SK-N-SH (cell line): ENCODE measurements around the gene QSOX2. TPM values are rescaled to one million over a fixed set of nuclear protein-coding genes. Genes with fewer than 3 reads are reported as not detected.

Experiments
- CTCF ChIA-PET: fragments of 300-600, 350-600 bp; formaldehyde crosslinking; extraction: SDS; loops from one replicate; lab custom pipeline; 2021; lab: Yijun Ruan, JAX
- POLR2A ChIA-PET: fragments of 350-600 bp; sonication (Branson Sonifier 250); formaldehyde crosslinking; extraction: SDS; loops from one replicate; lab custom pipeline; 2020; ENCODE audit warnings: antibody characterized with exemption, inconsistent platforms; lab: Yijun Ruan, JAX
- DNase-seq: peaks from one replicate; pipeline ENCODE4 v3.0.0; 2012
- H2AFZ ChIP-seq: fragments of 200-600 bp; sonication (generic); 2 replicates; pipeline ENCODE4 v1.8.1; 2016; ENCODE audit warnings: antibody characterized with exemption, mild to moderate bottlenecking, low read depth
- H3F3A ChIP-seq: fragments of 200-600 bp; sonication (generic); replicated peaks from 2 replicates; pipeline ENCODE3; 2016; ENCODE audit warnings: antibody characterized with exemption, mild to moderate bottlenecking; ENCODE audit not compliant: insufficient read depth
- H3K27ac ChIP-seq, 2 experiments: fragments of 200-500 bp in 1 of 2; fragments of 200-600 bp in 1 of 2; sonication (Bioruptor generic) in 1 of 2; sonication (generic), shearing (Covaris generic) in 1 of 2; 2 replicates each; pipeline versions ENCODE4 v1.5.1 to v1.6.1; 2014 to 2016; ENCODE audit warnings: low read depth in 2 of 2, inconsistent platforms in 1 of 2, low read length in 1 of 2, mild to moderate bottlenecking in 1 of 2, mixed read lengths in 1 of 2
- H3K27me3 ChIP-seq: fragments of 200-600 bp; sonication (generic), shearing (Covaris generic); 2 replicates; pipeline ENCODE4 v1.6.1; 2016; ENCODE audit warnings: mixed run types; ENCODE audit not compliant: insufficient read depth
- H3K36me3 ChIP-seq, 2 experiments: fragments of 200-500 bp in 1 of 2; fragments of 200-600 bp in 1 of 2; sonication (Bioruptor generic) in 1 of 2; sonication (generic) in 1 of 2; replicated peaks in 1 of 2; 2 replicates each; pipeline versions ENCODE3 to v1.5.1; 2014 to 2016; ENCODE audit warnings: low read length in 1 of 2, mild to moderate bottlenecking in 1 of 2; ENCODE audit not compliant: insufficient read depth in 2 of 2, control insufficient read depth in 1 of 2
- H3K4me1 ChIP-seq, 2 experiments: fragments of 200-500 bp in 1 of 2; fragments of 200-600 bp in 1 of 2; sonication (Bioruptor generic) in 1 of 2; sonication (generic), shearing (Covaris generic) in 1 of 2; 2 replicates each; pipeline versions ENCODE4 v1.5.1 to v1.6.1; 2014 to 2016; ENCODE audit warnings: low read depth in 1 of 2, low read length in 1 of 2, mixed run types in 1 of 2; ENCODE audit not compliant: insufficient read depth in 2 of 2, control insufficient read depth in 1 of 2
- H3K4me2 ChIP-seq: fragments of 200-600 bp; sonication (generic), shearing (Covaris generic); 2 replicates; pipeline ENCODE4 v1.6.1; 2017; ENCODE audit warnings: mixed run types
- H3K4me3 ChIP-seq, 2 experiments: fragments of 200-500 bp in 1 of 2; fragments of 200-600 bp in 1 of 2; sonication (Bioruptor generic) in 1 of 2; sonication (generic), shearing (Covaris generic) in 1 of 2; 2 replicates each; pipeline versions ENCODE4 v1.5.1 to v1.8.1; 2014 to 2016; ENCODE audit warnings: low read depth in 2 of 2, inconsistent platforms in 1 of 2, low read length in 1 of 2, mild to moderate bottlenecking in 1 of 2, mixed read lengths in 1 of 2, moderate library complexity in 1 of 2
- H3K79me2 ChIP-seq: fragments of 200-600 bp; sonication (generic); 2 replicates; pipeline ENCODE4 v1.8.1; 2017; ENCODE audit warnings: mild to moderate bottlenecking; ENCODE audit not compliant: insufficient read depth
- H3K9ac ChIP-seq: fragments of 200-600 bp; sonication (generic); 2 replicates; pipeline ENCODE4 v1.6.1; 2017; ENCODE audit warnings: mixed run types
- H3K9me2 ChIP-seq: fragments of 200-600 bp; sonication (generic); 2 replicates; pipeline ENCODE4 v1.6.1; 2017; ENCODE audit warnings: mixed run types
- H3K9me3 ChIP-seq: fragments of 200-600 bp; sonication (generic); 2 replicates; pipeline ENCODE4 v1.6.1; 2017; ENCODE audit warnings: mixed run types, mild to moderate bottlenecking, moderate library complexity
- H4K20me1 ChIP-seq: fragments of 200-600 bp; sonication (generic); 2 replicates; pipeline ENCODE4 v1.6.1; 2017; ENCODE audit warnings: mild to moderate bottlenecking, mixed run types; ENCODE audit not compliant: insufficient read depth
- FOSL2 ChIP-seq: IDR thresholded peaks from 2 replicates; pipeline ENCODE4 v1.4.0; 2012; ENCODE audit warnings: low read depth, mild to moderate bottlenecking, moderate library complexity, borderline replicate concordance
- FOXJ3 ChIP-seq: sonication (generic); formaldehyde crosslinking; IDR thresholded peaks from 2 replicates; pipeline ENCODE4 v1.5.1; 2020; ENCODE audit warnings: mild to moderate bottlenecking, missing genetic modification reagents
- FOXM1 ChIP-seq: IDR thresholded peaks from 2 replicates; pipeline ENCODE4 v1.4.0; 2012; ENCODE audit warnings: low read depth, mild to moderate bottlenecking
- GABPA ChIP-seq: IDR thresholded peaks from 2 replicates; pipeline ENCODE4 v1.4.0; 2012; ENCODE audit warnings: low read depth, mild to moderate bottlenecking
- GATA2 ChIP-seq: sonication (generic); formaldehyde crosslinking; IDR thresholded peaks from 2 replicates; pipeline ENCODE4 v1.5.0; 2020; ENCODE audit warnings: mild to moderate bottlenecking, missing genetic modification reagents
- MEF2A ChIP-seq: IDR thresholded peaks from 2 replicates; pipeline ENCODE4 v1.4.0; 2012; ENCODE audit warnings: low read depth, borderline replicate concordance
- NFIC ChIP-seq: IDR thresholded peaks from 2 replicates; pipeline ENCODE4 v1.4.0; 2012; ENCODE audit warnings: borderline replicate concordance
- POLR2AphosphoS5 ChIP-seq: IDR thresholded peaks from 2 replicates; pipeline ENCODE4 v1.6.1; 2012; ENCODE audit warnings: low read depth, low read length
- RAD21 ChIP-seq: IDR thresholded peaks from 2 replicates; pipeline ENCODE4 v1.6.1; 2012; ENCODE audit warnings: mild to moderate bottlenecking, low read length
- RCOR1 ChIP-seq: fragments of 150-350 bp; IDR thresholded peaks from 2 replicates; pipeline ENCODE4 v1.6.1; 2017; ENCODE audit warnings: antibody characterized with exemption, low read length
- RFX5 ChIP-seq: IDR thresholded peaks from 2 replicates; pipeline ENCODE4 v1.6.1; 2012; ENCODE audit warnings: mild to moderate bottlenecking, improper control_type of control experiment, low read length
- SIN3A ChIP-seq: IDR thresholded peaks from 2 replicates; pipeline ENCODE4 v1.6.1; 2012; ENCODE audit warnings: low read depth, mild to moderate bottlenecking, low read length, moderate library complexity, borderline replicate concordance
- SMC3 ChIP-seq: IDR thresholded peaks from 2 replicates; pipeline ENCODE4 v1.6.1; 2012; ENCODE audit warnings: low read depth, low read length, improper control_type of control experiment
- TCF12 ChIP-seq: IDR thresholded peaks from 2 replicates; pipeline ENCODE4 v1.4.0; 2012
- TEAD4 ChIP-seq: IDR thresholded peaks from 2 replicates; pipeline ENCODE4 v1.4.0; 2012; ENCODE audit warnings: mild to moderate bottlenecking, borderline replicate concordance; ENCODE audit not compliant: insufficient read depth
- WGBS: methylation state at CpG from one replicate; pipeline ENCODE4 v1.1.6; 2017; ENCODE audit warnings: low lambda C conversion rate; 5-methylcytosine and 5-hydroxymethylcytosine counted together
- polyA plus RNA-seq, 3 experiments: library from polyadenylated mRNA; depleted of rRNA; stranded (reverse); fragments of >200 nt; gene quantifications; 2 replicates each; pipeline ENCODE4 v1.2.3, GENCODE V29; 2012
- TF ChIP-seq, protein P1 (sequence below): fragments of 150-350 bp; IDR thresholded peaks from 2 replicates; pipeline ENCODE4 v1.6.1; 2016; ENCODE audit warnings: mild to moderate bottlenecking, low read depth, low read length
- TF ChIP-seq, protein P2 (sequence below): IDR thresholded peaks from 2 replicates; pipeline ENCODE4; 2012
- TF ChIP-seq, protein P3 (sequence below): fragments of 150-350 bp; IDR thresholded peaks from 2 replicates; pipeline ENCODE4 v1.6.1; 2017; ENCODE audit warnings: antibody characterized with exemption, low read length, low read depth, borderline replicate concordance
- TF ChIP-seq, protein P4 (sequence below): fragments of 200-600 bp; sonication (generic); IDR thresholded peaks from 2 replicates; pipeline ENCODE4 v1.6.1; 2017; ENCODE audit warnings: antibody characterized with exemption, mild to moderate bottlenecking, moderate library complexity

QSOX2 gene
- polyA plus RNA-seq, 1 of the 3 experiments (the other 2 are of a cell fraction): 26.6 TPM

DNA sequence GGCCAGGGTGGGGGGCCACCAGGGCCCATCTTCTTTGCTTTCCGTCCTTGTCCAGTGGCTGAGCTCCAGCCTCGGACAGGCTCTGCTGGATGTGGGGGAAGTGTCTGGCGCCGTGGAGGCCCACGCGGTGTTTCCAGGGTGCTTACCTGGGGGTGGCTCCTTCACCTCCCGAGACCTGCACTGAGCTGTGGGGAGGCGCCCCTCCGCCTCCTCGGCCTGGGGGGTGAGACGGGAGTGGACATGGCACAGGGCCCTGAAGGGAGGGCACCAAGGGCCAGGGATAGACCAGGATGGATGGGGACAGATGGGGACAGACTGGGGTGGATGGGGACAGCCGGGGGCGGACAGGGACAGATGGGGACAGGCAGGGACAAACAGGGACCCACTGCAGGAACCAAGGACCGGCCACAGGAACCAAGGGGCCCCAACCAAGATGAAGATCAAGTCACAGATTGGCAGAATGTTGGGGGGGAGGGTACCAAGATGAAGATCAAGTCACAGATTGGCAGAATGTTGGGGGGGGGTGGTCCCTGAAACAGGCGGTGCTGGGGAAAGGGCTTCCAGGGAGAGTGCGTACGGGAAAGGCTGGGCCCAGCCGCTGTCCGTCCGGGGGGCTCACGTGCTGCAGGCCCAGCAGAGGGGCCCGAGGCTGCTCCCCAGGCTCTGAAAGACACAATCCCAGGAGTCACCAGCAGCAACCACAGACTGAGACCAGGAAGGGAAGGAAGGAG lies 13.3 kb upstream of the QSOX2 start:
- H3K36me3 ChIP-seq: no peaks in the 10 kb centered on the region
- no peak for DNase-seq
- H3K27ac ChIP-seq: no peak overlapping the region
- no peaks in the 10 kb centered on the region for H3F3A ChIP-seq
- POLR2A ChIA-PET: interaction anchor here (0.6 kb wide), 1 partner anchor 8 kb away, joined by 3 read pairs; no protein-coding TSS in a partner anchor
- no peaks in the 10 kb centered on the region; a peak in 1 of 4 replicates for H3K4me1 ChIP-seq
- H3K27me3 ChIP-seq: no peaks in the 10 kb centered on the region
- H3K4me2 ChIP-seq: no peak overlapping the region
- 79% methylated on average over 15 of the region's 22 CpGs for WGBS
- no peaks in the 10 kb centered on the region for H3K9me2 ChIP-seq
- H3K79me2 ChIP-seq: no peaks in the 10 kb centered on the region
- TF ChIP-seq SMC3: no peak
- TF ChIP-seq MEF2A: no peak
- TF ChIP-seq, protein P1, sequence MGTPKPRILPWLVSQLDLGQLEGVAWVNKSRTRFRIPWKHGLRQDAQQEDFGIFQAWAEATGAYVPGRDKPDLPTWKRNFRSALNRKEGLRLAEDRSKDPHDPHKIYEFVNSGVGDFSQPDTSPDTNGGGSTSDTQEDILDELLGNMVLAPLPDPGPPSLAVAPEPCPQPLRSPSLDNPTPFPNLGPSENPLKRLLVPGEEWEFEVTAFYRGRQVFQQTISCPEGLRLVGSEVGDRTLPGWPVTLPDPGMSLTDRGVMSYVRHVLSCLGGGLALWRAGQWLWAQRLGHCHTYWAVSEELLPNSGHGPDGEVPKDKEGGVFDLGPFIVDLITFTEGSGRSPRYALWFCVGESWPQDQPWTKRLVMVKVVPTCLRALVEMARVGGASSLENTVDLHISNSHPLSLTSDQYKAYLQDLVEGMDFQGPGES: no peak
- TF ChIP-seq, protein P2, sequence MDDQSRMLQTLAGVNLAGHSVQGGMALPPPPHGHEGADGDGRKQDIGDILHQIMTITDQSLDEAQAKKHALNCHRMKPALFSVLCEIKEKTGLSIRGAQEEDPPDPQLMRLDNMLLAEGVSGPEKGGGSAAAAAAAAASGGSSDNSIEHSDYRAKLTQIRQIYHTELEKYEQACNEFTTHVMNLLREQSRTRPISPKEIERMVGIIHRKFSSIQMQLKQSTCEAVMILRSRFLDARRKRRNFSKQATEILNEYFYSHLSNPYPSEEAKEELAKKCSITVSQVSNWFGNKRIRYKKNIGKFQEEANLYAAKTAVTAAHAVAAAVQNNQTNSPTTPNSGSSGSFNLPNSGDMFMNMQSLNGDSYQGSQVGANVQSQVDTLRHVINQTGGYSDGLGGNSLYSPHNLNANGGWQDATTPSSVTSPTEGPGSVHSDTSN: no peak
- TF ChIP-seq GABPA: no peak
- no peak for TF ChIP-seq FOXJ3 (CRISPR knock-in tag)
- no peak for TF ChIP-seq SIN3A
- TF ChIP-seq GATA2 (CRISPR knock-in tag): no peak
- no peak for TF ChIP-seq FOSL2
- TF ChIP-seq, protein P3, sequence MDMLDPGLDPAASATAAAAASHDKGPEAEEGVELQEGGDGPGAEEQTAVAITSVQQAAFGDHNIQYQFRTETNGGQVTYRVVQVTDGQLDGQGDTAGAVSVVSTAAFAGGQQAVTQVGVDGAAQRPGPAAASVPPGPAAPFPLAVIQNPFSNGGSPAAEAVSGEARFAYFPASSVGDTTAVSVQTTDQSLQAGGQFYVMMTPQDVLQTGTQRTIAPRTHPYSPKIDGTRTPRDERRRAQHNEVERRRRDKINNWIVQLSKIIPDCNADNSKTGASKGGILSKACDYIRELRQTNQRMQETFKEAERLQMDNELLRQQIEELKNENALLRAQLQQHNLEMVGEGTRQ: no peak
- no peak for TF ChIP-seq NFIC
- no peak for TF ChIP-seq TEAD4
- no peak for TF ChIP-seq POLR2AphosphoS5
- no peak for TF ChIP-seq RCOR1
- TF ChIP-seq FOXM1: no peak
- TF ChIP-seq RFX5: no peak
- TF ChIP-seq, protein P4, sequence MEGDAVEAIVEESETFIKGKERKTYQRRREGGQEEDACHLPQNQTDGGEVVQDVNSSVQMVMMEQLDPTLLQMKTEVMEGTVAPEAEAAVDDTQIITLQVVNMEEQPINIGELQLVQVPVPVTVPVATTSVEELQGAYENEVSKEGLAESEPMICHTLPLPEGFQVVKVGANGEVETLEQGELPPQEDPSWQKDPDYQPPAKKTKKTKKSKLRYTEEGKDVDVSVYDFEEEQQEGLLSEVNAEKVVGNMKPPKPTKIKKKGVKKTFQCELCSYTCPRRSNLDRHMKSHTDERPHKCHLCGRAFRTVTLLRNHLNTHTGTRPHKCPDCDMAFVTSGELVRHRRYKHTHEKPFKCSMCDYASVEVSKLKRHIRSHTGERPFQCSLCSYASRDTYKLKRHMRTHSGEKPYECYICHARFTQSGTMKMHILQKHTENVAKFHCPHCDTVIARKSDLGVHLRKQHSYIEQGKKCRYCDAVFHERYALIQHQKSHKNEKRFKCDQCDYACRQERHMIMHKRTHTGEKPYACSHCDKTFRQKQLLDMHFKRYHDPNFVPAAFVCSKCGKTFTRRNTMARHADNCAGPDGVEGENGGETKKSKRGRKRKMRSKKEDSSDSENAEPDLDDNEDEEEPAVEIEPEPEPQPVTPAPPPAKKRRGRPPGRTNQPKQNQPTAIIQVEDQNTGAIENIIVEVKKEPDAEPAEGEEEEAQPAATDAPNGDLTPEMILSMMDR: no peak
- no peak for TF ChIP-seq RAD21
- TF ChIP-seq TCF12: no peak
- CTCF ChIA-PET: interaction anchor here (0.8 kb wide), 1 partner anchor 121 kb away, joined by 3 read pairs; no protein-coding TSS in a partner anchor
- no peak overlapping the region for H2AFZ ChIP-seq
- H4K20me1 ChIP-seq: no peaks in the 10 kb centered on the region
- H3K9ac ChIP-seq: no peak overlapping the region
- H3K9me3 ChIP-seq: no peaks in the 10 kb centered on the region
- no peak overlapping the region for H3K4me3 ChIP-seq
